Effector CD8-positive, alpha-beta T cell (primary cell): ENCODE measurements around the gene MT1F.

Source experiments
- DNase-seq: peaks from one replicate; lab custom pipeline; 2025; lab: John Stamatoyannopoulos, UW

MT1F gene

DNA sequence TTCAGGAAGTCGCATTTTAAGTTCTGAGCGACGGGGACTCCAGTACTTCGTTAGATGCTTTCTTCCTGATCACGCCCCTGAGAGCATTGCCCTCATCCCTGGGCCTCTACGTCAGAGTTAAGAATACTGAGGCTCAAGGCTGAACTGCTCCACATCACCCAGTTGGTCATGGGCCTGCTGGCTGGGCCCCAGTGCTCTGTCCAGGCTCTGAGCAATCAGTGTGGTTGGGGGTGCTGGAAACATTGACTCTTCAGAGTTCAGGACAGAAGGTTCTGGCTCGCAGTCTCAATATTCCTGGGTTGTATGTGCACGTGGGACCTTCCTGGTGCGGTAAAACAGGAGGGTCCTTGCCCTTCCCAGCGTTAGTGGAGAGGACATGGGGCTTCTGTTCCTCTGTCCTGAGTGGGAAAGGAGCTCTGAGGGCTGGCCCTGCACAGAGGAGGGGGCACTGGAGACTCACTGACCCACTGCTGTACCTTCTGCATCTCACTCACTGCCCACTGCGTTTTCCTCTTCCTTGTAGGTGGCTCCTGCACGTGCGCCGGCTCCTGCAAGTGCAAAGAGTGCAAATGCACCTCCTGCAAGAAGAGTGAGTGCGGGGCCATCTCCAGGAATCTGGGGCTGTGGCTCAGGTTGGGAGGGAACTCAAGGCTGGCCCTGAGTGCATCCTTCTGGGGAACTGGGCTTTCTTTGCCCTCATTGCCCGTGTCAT is 31.7 kb upstream of the MT1F start:
- DNase-seq: no peak

DNA sequence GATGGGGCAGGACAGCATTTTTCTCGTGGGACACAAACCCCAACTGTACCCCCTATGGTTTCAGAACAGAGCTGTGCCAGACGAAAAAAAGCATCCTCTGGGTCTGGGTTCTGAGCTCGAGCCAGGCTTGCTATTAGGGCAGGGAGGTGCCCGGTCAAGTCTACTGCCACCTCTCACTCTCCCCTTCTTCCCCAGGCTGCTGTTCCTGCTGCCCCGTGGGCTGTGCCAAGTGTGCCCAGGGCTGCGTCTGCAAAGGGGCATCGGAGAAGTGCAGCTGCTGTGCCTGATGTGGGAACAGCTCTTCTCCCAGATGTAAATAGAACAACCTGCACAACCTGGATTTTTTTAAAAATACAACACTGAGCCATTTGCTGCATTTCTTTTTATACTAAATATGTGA is 31.1 kb upstream of the MT1F start:
- DNase-seq: no peak

DNA sequence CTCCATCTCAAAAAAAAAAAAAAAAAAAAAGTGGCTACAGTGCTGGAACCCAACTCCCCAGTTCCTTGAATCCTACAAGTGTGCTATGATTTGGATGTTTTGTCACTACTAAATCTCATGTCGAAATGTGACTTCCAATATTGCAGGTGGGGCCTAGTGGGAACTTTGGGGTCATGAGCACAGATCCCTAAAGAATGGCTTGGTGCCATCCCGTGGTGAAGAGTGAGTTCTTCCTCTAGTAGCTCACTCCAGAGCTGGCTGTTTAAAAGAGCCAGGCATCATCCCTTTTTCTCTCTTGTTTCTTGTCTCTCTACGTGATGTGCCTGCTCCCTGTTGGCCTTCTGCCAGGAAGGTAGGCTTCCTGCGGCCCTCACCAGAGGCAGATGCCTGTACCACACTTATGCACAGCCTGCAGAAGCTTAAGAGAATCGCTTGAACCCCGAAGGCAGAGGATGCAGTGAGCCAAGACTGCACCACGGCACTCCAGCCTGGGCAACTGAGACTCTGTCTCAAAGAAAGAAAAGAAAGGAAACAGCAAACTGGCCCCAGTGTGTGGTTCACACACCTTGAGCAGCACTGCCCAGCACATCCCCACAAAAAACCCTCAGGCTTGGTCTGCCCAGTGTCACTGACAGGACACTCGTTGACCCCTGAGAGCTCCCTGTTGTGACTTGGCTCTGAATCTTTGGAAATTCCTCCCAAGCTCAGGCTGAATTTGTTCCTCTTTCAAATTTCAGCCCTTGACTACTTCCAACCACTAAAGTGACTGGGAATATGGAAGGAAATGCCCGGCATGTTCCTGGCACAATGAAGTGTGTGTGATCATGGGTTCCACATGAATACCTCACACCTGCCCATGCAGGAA is 29.0 kb upstream of the MT1F start:
- no peak for DNase-seq

DNA sequence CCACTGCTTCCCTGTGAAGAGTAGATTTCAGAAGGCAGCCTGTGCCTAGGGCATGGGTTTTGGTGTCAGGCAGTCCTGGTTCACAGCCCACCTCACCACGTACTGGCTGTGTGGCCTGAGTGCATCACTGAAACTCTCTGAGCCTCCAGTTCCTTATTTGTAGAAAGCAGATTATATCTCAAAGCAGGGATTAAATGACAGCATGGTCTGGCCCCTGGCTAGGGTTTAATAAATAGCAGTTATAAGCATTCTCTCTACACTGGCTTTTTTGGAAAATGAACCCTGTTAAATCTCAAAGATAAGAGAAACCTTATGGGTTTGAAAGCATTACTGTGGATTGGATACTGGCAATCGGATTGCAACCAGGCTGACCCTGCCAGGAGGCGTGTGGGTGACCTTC is 28.2 kb upstream of the MT1F start:
- no peak for DNase-seq

DNA sequence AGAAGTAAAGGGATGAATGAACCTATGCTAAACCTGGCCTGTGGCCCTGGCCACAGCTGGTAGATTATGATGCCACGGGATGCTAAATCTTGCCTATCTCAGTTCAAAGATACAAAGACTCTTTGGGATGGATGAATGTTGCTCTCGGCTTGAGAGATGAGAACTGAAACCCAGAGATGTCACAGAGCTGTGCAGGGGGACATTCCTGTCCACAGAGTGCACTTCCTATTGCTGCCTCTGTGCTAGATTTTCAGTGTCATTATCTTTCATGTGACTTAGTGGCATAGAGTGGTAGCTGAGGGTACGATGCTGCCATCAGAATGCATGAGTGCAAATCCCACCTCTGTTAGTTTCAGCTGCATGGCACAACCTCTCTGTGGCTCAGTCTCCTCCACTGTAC is 27.6 kb upstream of the MT1F start:
- no peak for DNase-seq

DNA sequence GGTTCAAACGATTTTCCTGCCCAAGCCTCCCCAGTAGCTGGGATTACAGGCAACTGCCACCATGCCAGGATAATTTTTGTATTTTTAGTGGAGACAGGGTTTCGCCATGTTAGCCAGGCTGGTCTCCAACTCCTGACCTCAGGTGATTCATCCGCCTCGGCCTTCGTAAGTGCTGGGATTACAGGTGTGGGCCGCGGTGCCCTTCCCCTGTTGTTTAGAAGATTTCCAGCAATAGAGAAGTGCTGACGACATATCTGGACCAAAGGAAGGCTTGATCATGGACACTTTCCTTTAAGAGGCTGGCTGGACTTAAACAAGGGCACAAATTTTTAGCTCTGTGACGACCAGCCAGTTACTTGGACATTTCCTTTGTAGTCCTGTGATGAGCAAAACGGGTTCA is 26.6 kb upstream of the MT1F start:
- DNase-seq: no peak

DNA sequence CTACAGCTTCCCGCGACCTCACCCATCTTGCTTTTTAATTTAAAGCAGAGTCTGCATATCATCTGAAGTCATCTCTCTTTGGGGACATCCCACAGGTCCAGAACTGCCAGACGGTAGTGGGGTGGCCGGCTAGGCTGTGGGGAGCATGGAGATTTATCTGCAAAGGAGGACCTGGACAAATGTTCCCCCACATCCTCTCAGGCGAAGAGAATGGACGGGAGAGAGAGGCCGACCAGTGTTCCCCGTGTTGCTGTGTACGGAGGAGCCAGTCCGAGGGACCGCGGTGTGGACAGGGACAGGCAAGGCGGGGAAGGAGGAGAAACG is 26.0 kb upstream of the MT1F start:
- DNase-seq: no peak

DNA sequence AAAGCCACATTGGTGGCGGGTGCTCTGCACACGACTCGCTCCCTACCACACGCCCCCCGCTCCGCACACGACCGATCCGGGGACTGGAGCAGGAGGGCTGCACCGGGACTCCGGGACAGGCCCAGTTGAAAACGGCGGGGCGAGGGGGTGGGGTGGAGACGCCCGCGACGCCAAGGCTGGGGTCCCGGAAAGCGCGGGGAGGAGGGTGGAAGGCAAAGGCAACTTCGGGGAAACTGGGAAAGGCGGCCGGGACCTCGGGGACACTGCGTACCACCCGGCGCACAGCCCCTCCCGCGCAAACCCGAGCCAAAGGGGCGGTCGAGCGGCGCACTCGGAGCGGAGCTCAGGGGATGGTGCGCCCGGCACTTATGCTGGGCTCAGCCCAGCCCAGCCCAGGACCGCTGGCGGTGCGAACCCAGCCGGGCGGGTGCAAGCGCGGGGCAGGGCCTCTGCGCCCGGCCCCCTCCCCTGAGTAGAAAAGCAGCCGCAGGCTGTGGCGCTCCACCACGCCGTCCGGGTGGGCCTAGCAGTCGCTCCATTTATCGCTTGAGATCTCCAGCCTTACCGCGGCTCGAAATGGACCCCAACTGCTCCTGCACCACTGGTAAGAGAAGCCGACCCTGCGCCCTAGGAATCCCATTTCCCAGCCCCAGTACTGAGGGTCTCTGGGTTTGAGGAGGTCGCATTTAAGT is 25.5 kb upstream of the MT1F start, which contains the start of gene MT1M:
TSS of gene MT1M (plus strand) at position 504 of the 692 bp plus-strand sequence. CDS start at position 577, 73 bp downstream.
- no peak for DNase-seq

DNA sequence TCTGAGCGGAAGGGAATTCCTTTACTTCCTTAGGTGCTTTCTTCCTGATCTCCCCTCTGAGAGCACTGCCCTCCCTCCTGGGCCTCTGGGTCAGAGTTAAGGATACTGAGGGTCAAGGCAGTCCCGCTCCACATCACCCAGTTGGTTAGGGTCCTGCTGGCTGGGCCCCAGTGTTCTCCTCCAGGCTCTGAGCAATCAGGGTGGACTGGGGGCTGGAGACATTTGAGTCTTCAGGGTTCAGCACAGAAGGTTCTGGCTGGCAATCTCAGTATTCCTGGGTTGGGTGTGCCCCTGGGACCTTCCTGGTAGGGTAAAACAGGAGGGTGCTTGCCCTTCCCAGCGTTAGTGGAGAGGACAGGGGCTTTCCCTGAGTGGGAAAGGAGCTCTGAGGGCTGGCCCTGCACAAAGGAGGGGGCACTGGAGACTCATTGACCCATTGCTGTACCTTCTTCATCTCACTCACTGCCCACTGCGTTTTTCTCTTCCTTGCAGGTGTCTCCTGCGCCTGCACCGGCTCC is 24.9 kb upstream of the MT1F start:
- DNase-seq: no peak

DNA sequence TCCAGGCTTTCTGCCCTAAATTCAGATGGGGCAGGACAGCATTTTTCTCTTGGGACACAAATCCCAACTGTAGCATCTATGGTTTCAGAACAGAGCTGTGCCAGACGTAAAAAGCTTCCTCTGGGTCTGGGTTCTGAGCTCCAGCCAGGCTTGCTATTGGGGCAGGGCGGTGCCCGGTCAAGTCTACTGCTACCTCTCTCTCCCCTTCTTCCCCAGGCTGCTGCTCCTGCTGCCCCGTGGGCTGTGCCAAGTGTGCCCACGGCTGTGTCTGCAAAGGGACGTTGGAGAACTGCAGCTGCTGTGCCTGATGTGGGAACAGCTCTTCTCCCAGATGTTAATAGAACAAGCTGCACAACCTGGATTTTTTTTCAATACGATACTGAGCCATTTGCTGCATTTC is 24.2 kb upstream of the MT1F start:
- no peak for DNase-seq

DNA sequence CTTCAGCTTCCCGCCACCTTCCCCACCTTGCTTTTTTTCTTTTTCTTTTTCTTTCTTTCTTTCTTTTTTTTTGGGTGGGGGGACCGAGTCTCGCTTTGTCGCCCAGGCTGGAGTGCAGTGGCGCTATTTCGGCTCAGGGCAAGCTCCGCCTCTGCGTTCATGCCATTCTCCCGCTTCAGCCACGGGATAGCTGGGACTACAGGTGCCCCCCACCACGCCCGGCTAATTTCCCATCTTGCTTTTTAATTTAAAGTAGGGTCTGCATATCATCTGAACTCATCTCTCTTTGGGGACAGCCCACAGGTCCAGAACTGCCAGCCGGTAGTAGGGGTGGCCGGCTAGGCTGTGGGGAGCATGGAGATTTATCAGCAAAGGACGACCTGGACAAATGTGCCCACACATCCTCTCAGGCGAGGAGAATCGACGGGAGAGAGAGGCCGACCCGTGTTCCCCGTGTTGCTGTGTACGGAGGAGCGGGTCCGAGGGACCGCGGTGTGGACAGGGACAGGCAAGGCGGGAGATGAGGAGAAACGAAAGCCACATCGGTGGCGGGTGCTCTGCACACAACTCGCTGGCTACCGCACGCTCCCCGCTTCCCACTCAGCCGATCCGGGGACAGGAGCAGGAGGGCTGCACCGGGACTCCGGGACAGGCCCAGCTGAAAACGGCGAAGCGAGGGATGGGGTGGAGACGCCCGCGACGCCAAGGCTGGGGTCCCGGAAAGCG is 22.9 kb upstream of the MT1F start:
- DNase-seq: no peak

DNA sequence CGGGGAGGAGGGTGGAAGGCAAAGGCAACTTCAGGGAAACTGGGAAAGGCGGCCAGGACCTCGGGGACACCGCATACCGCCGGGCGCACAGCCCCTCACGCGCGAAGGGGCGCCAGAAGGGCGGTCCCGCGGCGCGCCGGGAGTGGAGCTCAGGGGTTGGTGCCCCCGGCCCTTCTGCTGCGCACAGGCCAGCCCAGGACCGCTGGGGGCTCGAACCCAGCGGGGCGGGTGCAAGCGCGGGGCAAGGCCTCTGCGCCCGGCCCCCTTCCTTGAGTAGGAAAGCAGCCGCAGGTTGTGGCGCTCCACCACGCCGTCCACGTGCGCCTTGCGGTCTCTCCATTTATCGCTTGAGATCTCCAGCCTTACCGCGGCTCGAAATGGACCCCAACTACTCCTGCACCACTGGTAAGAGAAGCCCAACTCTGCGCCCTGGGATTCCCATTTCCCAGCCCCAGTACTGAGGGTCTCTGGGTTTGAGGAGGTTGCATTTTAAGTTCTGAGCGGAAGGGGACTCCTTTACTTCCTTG is 22.3 kb upstream of the MT1F start:
- no peak for DNase-seq

DNA sequence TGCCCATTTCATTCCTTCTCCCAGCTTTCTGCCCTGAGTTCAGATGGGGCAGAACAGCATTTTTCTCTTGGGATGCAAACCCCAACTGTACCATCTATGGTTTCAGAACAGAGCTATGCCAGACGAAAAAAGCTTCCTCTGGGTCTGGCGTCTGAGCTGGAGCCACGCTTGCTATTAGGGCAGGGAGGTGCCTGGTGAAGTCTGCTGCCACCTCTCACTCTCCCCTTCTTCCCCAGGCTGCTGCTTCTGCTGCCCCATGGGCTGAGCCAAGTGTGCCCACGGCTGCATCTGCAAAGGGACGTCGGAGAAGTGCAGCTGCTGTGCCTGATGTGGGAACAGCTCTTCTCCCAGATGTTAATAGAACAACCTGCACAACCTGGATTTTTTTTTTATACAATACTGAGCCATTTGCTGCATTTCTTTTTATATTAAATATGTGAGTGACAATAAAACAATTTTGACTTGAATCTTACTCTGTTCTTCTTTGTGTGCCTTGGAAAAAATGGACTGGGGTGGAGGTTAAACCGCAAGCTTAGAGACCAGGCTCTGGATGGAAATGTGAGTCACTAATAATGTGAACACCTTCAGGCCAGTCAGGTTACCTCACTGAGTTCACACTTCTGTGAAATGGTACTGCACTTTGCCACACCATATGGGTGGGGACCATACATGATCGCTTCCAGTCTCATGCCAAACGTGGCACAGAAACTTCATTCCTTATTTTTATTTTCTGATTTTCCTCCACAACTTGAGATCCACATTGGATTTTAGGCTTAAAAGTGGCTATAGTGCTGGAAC is 20.9 kb upstream of the MT1F start:
- DNase-seq: no peak

DNA sequence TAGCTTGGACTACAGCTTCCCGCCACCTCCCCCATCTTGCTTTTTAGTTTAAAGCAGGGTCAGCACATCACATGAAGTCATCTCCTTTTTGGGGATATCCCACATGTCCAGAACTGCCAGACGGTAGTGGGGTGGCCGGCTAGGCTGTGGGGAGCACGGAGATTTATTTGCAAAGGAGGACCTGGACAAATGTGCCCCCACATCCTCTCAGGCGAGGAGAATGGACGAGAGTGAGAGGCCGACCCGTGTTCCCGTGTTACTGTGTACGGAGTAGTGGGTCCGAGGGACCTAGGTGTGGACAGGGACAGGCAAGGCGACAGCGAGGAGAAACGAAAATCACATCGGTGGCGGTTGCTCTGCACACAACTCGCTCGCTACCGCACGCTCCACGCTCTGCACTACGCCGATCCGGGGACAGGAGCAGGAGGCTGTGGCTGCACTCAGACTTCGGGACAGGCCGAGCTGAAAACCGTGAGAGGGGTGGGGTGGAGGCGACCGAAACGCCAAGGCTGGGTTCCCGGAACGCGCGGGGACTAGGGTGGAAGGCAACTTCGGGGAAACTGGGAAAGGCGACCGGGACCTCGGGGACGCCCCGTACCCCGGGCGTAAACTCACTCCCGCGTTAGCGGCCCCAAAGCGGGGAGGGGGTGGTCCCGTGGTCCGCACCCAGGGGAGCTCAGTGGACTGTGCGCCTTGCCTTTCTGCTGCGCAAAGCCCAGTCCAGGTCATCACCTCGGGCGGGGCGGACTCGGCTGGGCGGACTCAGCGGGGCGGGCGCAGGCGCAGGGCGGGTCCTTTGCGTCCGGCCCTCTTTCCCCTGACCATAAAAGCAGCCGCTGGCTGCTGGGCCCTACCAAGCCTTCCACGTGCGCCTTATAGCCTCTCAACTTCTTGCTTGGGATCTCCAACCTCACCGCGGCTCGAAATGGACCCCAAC is 19.7 kb upstream of the MT1F start, which contains the start of gene MT1A:
TSS of gene MT1A (plus strand) at position 853 of the 937 bp plus-strand sequence. CDS start at position 926, 73 bp downstream.
- no peak for DNase-seq

DNA sequence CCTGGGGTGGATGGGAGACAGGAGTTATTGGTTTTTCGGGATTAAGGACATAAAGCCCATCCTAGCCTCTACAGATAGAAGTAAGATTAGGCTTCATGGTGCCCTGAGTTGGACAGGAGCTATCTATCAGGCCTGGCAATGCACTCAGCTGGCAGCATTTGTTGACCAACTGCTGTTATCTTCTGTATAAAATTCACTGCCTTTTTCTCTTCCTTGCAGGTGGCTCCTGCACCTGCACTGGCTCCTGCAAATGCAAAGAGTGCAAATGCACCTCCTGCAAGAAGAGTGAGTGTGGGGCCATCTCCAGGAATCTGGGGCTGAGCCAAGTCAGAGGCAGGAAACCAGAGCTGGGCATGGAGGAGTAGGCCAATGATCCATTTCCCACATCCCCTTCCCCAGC is 18.7 kb upstream of the MT1F start:
- no peak for DNase-seq

DNA sequence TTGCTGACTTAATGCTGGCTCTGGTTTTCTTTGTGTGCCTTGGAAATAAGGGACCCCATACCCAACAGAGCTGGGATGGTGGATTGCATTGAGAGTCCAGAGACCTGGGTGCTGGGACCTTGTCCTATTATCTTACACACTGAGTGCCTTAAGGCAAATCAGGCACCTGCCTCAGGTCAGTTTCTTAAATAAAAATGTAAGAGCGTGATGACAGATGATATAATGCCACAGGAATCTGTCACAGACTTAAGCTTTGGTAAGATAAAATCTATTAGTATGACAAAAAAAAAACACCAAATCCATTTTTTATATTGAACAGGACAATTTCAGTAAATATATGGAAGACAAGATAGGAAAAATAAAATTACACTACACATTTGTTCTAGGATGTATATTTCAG is 17.7 kb upstream of the MT1F start:
- no peak for DNase-seq

DNA sequence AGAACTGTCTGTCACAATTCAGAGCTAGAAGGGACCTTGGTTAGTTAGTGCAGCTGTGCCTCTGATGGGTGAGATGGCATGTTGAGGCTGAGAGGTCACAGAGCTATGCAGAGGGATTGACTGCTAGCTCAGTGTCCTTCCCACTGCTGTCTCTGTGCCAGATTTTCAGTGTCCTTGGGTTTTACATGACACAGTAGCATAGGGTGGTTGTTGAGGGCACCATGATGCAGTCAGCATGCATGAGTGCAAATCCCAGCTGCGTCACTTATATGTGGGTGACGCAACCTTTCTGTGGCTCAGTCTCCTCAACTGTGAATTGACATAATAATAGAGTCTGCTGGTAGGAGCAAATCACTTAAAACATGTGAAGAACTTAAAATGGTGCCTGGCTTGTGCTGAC is 16.6 kb upstream of the MT1F start:
- no peak for DNase-seq

DNA sequence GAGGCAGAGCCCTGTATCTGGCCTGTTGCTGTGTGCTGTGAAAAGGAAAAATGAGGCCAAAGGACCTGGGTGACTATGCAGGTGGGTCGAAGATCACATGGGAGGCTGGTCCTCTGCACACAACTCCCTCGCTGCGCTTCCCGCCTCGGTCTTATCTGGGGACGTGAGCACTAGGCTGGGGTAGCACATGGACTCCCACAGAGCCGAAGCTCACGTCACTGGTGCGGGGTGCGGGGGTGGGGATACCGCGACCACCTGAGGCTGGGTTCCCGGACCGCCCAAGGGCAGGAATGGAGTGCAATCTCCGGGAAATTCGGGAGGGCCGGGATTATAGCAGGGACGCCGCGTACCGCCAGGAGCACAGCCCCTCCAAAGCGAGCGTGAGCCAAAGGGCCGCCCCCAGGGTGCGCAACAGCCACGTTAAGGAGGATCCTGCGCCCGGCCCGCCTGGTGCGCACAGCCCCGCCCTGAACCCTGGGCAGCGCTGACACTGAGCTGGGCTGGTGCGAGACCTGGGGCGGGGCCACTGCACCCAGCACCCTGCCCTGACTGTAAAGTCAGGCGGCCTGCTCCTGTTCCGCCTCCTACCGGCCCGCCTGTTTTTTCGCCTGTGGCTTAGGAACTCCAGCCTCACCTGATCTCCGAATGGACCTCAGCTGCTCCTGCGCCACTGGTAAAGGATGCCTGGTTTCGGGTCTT is 14.5 kb upstream of the MT1F start:
- peak; percentile 54 for DNase-seq

DNA sequence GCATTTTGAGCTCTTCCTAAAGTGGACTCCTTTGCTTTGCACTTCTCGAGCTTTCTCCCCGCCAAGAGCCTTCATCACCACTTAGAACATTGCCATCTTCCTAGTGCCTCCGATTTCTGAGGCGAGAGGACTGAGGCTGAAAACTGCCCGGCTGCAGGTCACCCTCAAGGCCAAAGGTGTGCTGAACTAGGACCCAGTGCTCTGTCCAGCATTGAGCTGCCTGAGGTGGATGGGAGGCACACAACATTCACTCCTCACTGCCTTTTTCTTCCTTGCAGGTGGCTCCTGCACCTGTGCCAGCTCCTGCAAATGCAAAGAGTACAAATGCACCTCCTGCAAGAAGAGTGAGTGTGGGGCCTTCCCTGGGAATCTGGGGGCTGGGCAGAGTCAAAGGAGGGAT is 13.9 kb upstream of the MT1F start:
- DNase-seq: no peak
